ENCODE measurements around the gene FTSJ1. TPM values are rescaled to one million over a fixed set of nuclear protein-coding genes. Genes with fewer than 3 reads are reported as not detected.

The FTSJ1 gene
- polyA plus RNA-seq, 3 donors, result 36.6 to 44.3 (median 40.4) TPM

DNA sequence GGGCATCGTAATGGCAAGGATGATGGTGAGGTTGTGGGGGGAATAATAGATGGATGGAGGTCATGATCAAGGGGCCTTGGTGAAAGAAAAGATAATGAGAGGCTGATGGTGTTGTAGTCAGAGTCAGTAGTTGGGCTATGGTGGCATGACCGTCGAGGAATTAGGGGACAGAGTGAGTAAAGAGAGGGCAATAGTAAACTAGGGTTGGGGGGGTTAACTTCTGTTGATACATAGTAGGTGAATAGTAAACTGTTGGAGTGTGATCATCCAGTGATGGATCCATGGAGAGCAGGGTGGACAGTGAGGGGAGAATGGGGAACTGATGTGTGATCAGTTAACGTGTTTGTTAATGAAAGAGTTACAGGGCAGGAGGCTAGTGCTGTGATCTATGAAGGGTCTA lies 920 bp downstream of the FTSJ1 start:
- H2AFZ ChIP-seq (ENCODE audit: insufficient read depth, low read depth, low read length, poor library complexity, severe bottlenecking), result peak overlapping the region; percentile 78
- H3K27ac ChIP-seq (ENCODE audit: low read depth in 1 of 2, low read length in 2 of 2), result peak overlapping the region in 1 of 2 donors; percentile 87
- Mint-ChIP-seq H3K36me3 (peaks cover 26 to 27% of the 10 kb centered on the region in 2 donors), H3K27ac (peak overlapping the region; percentile 6 to 96 (median 85)), H3K9me3 (peaks cover 0 to 11% (median 1%) of the 10 kb centered on the region in 7 donors), H3K4me3 (peak overlapping the region; percentile 87 to 90), H3K4me1 (peaks cover 19% of the 10 kb centered on the region), H3K27me3 (ENCODE audit: low read depth in 3 of 3) (peaks cover 0 to 8% (median 2%) of the 10 kb centered on the region in 3 donors)
- no peaks in the 10 kb centered on the region for H4K20me1 ChIP-seq (ENCODE audit: insufficient read depth, low read length)
- H3K4me1 ChIP-seq (ENCODE audit: control insufficient read depth in 1 of 2, insufficient read depth in 2 of 2, low read length in 2 of 2), result peaks cover 8 to 24% of the 10 kb centered on the region in 2 donors
- H3K4me3 ChIP-seq (replicated peaks in 1 of 3; ENCODE audit: low read depth in 2 of 3, low read length in 3 of 3), result peak overlapping the region; percentile 57 to 79 (median 78)
- TF ChIP-seq CTCF (IDR thresholded peaks at IDR 0.05), result no peak
- peak overlapping the region; percentile 83 for H3K4me2 ChIP-seq (replicated peaks; ENCODE audit: extremely low read depth, low read length, poor library complexity, severe bottlenecking)
- H3K79me2 ChIP-seq (ENCODE audit: insufficient read depth, low read length), result peaks cover 22% of the 10 kb centered on the region
- intact Hi-C loops (cut with micrococcal nuclease), result loop anchor here (2.0 to 10.0 kb wide), 3 partner anchors 32 to 98 kb away; partner anchors contain the start of genes PORCN (in 1 of the 2), RBM3 (in 1 of the 2) and TBC1D25 (in 1 of the 2)
- no peak for DNase-seq
- no peaks in the 10 kb centered on the region for H3K9me3 ChIP-seq (replicated peaks in 1 of 2; ENCODE audit: control insufficient read depth in 1 of 2, insufficient read depth in 1 of 2, low read length in 2 of 2)
- H3K36me3 ChIP-seq (replicated peaks in 1 of 2; ENCODE audit: control insufficient read depth in 1 of 2, insufficient read depth in 2 of 2, low read length in 2 of 2), result peaks cover 11 to 26% of the 10 kb centered on the region in 2 donors
- no peaks in the 10 kb centered on the region for H3K27me3 ChIP-seq (ENCODE audit: control insufficient read depth in 2 of 2, insufficient read depth in 2 of 2, low read length in 2 of 2)
- H3K9ac ChIP-seq (ENCODE audit: insufficient read depth, low read length, poor library complexity, severe bottlenecking), result peak overlapping the region; percentile 87
- 63% methylated on average over 3 of the region's 4 CpGs for WGBS (ENCODE audit: insufficient coverage)

DNA sequence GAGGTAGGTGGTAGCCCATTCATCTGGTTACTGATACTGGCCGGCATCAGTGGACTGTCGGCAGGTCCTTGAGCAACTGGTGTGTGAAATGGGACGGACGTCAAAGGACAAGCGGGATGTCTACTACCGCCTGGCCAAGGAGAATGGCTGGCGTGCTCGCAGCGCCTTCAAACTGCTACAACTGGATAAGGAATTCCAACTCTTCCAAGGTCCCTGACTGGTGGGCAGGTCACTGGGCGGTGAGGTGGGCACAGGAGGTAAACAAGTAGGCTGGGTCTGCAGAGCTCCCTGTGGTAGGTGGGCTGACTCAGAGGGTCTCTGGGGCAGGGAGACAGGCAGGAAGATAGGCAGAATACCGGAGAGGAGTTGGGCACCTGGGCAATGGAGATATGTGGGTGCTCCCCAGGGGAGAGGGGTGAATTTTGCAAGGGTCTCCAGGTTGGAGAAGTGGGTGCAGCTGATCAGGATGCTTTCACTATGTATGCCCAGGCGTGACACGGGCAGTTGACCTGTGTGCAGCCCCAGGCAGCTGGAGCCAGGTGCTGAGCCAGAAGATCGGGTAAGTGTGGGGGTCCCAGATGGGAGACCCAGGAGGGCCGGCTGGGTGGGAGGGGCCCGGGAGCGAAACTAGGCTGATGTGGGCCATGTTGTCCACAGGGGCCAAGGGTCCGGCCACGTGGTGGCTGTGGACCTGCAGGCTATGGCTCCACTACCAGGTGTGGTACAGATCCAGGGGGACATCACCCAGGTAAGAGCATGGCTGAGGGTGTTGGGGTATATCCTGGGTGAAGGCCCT lies 2.2 kb downstream of the FTSJ1 start:
- Mint-ChIP-seq H3K9me3 (peaks cover 0 to 11% (median 1%) of the 10 kb centered on the region in 7 donors), H3K36me3 (peaks cover 35 to 40% of the 10 kb centered on the region in 2 donors), H3K27me3 (ENCODE audit: low read depth in 3 of 3) (peaks cover 0 to 4% (median 2%) of the 10 kb centered on the region in 3 donors), H3K4me1 (peaks cover 19% of the 10 kb centered on the region), H3K27ac (peak overlapping the region in 4 of 7 donors; percentile 12 to 96 (median 58)), H3K4me3 (no peak overlapping the region)
- no peaks in the 10 kb centered on the region for H3K27me3 ChIP-seq (ENCODE audit: control insufficient read depth in 2 of 2, insufficient read depth in 2 of 2, low read length in 2 of 2)
- no peaks in the 10 kb centered on the region for H3K9me3 ChIP-seq (replicated peaks in 1 of 2; ENCODE audit: control insufficient read depth in 1 of 2, insufficient read depth in 1 of 2, low read length in 2 of 2)
- H3K9ac ChIP-seq (ENCODE audit: insufficient read depth, low read length, poor library complexity, severe bottlenecking), result no peak overlapping the region
- DNase-seq, result no peak
- no peaks in the 10 kb centered on the region for H4K20me1 ChIP-seq (ENCODE audit: insufficient read depth, low read length)
- H3K36me3 ChIP-seq (replicated peaks in 1 of 2; ENCODE audit: control insufficient read depth in 1 of 2, insufficient read depth in 2 of 2, low read length in 2 of 2), result peaks cover 19 to 38% of the 10 kb centered on the region in 2 donors
- no peak overlapping the region for H3K4me2 ChIP-seq (replicated peaks; ENCODE audit: extremely low read depth, low read length, poor library complexity, severe bottlenecking)
- H3K4me3 ChIP-seq (replicated peaks in 1 of 3; ENCODE audit: low read depth in 2 of 3, low read length in 3 of 3), result no peak overlapping the region
- peaks cover 8 to 24% of the 10 kb centered on the region in 2 donors for H3K4me1 ChIP-seq (ENCODE audit: control insufficient read depth in 1 of 2, insufficient read depth in 2 of 2, low read length in 2 of 2)
- TF ChIP-seq CTCF (IDR thresholded peaks at IDR 0.05), result no peak
- 99% methylated on average over 10 of the region's 19 CpGs for WGBS (ENCODE audit: insufficient coverage)
- no peak overlapping the region for H2AFZ ChIP-seq (ENCODE audit: insufficient read depth, low read depth, low read length, poor library complexity, severe bottlenecking)
- H3K79me2 ChIP-seq (ENCODE audit: insufficient read depth, low read length), result peaks cover 22% of the 10 kb centered on the region
- no peak overlapping the region for H3K27ac ChIP-seq (ENCODE audit: low read depth in 1 of 2, low read length in 2 of 2)
- intact Hi-C loops (cut with micrococcal nuclease), result loop anchor here (2.0 to 10.0 kb wide), 3 partner anchors 31 to 97 kb away; partner anchors contain the start of genes PORCN (in 1 of the 2), RBM3 (in 1 of the 2) and TBC1D25 (in 1 of the 2)

Measured in CD14-positive monocyte (primary cell).